Tibial nerve (tissue), 4 donors: Measurements from ENCODE around the gene ARAP3.

ENCODE experiments used
- CTCF ChIP-seq, 5 experiments: fragments of 200-600 bp in 3 of 5; fragments of 450-650 bp in 2 of 5; sonication (generic) in 3 of 5; IDR thresholded peaks; one replicate each; pipeline ENCODE4 v1.5.1; 2016 to 2019; ENCODE audit warnings: antibody characterized with exemption in 5 of 5, mild to moderate bottlenecking in 3 of 5, moderate library complexity in 2 of 5
- EP300 ChIP-seq, 2 donors: sonication (generic); formaldehyde crosslinking; IDR thresholded peaks; one replicate each; pipeline ENCODE4 v1.6.1; 2017; ENCODE audit warnings: antibody characterized with exemption in 2 of 2, mild to moderate bottlenecking in 1 of 2
- POLR2A ChIP-seq, 2 donors: fragments of 450-650 bp; IDR thresholded peaks; one replicate each; pipeline ENCODE4 v1.6.1; 2017; ENCODE audit warnings: antibody characterized with exemption in 2 of 2, mild to moderate bottlenecking in 2 of 2, moderate library complexity in 2 of 2

DNA sequence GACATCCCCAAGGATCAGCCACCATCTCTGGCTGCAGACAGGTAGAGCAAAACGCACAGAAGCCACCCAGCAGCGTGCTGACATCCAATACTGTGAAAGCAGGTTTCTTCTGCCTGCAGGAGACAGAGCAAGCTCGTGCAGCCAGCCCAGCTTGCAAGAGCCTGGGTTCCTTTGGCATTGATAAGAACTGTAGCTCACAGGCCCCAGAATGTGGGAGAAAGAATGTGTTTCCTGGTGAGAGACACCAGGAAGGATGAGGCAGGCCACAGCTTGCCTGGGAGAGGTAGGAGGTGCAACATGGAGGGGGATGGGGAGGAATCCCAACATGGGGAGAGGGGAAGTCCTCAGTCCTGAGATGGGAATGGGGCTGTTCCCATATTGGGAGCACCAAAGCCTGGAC is 34.0 kb upstream of the ARAP3 start:
- no peak for TF ChIP-seq CTCF (IDR thresholded peaks at IDR 0.05)
- no peak for TF ChIP-seq POLR2A (IDR thresholded peaks at IDR 0.05)
- TF ChIP-seq EP300 (IDR thresholded peaks at IDR 0.05): no peak
